SK-N-SH (cell line): ENCODE data around the gene P2RX4. TPM values are rescaled to one million over a fixed set of nuclear protein-coding genes. Genes with fewer than 3 reads are reported as not detected.

Experiments
- CTCF ChIA-PET: fragments of 300-600, 350-600 bp; formaldehyde crosslinking; extraction: SDS; loops from one replicate; lab custom pipeline; 2021; lab: Yijun Ruan, JAX
- POLR2A ChIA-PET: fragments of 350-600 bp; sonication (Branson Sonifier 250); formaldehyde crosslinking; extraction: SDS; loops from one replicate; lab custom pipeline; 2020; ENCODE audit warnings: antibody characterized with exemption, inconsistent platforms; lab: Yijun Ruan, JAX
- DNase-seq: peaks from one replicate; pipeline ENCODE4 v3.0.0; 2012
- H2AFZ ChIP-seq: fragments of 200-600 bp; sonication (generic); 2 replicates; pipeline ENCODE4 v1.8.1; 2016; ENCODE audit warnings: antibody characterized with exemption, mild to moderate bottlenecking, low read depth
- H3F3A ChIP-seq: fragments of 200-600 bp; sonication (generic); replicated peaks from 2 replicates; pipeline ENCODE3; 2016; ENCODE audit warnings: antibody characterized with exemption, mild to moderate bottlenecking; ENCODE audit not compliant: insufficient read depth
- H3K27ac ChIP-seq, 2 experiments: fragments of 200-500 bp in 1 of 2; fragments of 200-600 bp in 1 of 2; sonication (Bioruptor generic) in 1 of 2; sonication (generic), shearing (Covaris generic) in 1 of 2; 2 replicates each; pipeline versions ENCODE4 v1.5.1 to v1.6.1; 2014 to 2016; ENCODE audit warnings: low read depth in 2 of 2, inconsistent platforms in 1 of 2, low read length in 1 of 2, mild to moderate bottlenecking in 1 of 2, mixed read lengths in 1 of 2
- H3K27me3 ChIP-seq: fragments of 200-600 bp; sonication (generic), shearing (Covaris generic); 2 replicates; pipeline ENCODE4 v1.6.1; 2016; ENCODE audit warnings: mixed run types; ENCODE audit not compliant: insufficient read depth
- H3K36me3 ChIP-seq, 2 experiments: fragments of 200-500 bp in 1 of 2; fragments of 200-600 bp in 1 of 2; sonication (Bioruptor generic) in 1 of 2; sonication (generic) in 1 of 2; replicated peaks in 1 of 2; 2 replicates each; pipeline versions ENCODE3 to v1.5.1; 2014 to 2016; ENCODE audit warnings: low read length in 1 of 2, mild to moderate bottlenecking in 1 of 2; ENCODE audit not compliant: insufficient read depth in 2 of 2, control insufficient read depth in 1 of 2
- H3K4me1 ChIP-seq, 2 experiments: fragments of 200-500 bp in 1 of 2; fragments of 200-600 bp in 1 of 2; sonication (Bioruptor generic) in 1 of 2; sonication (generic), shearing (Covaris generic) in 1 of 2; 2 replicates each; pipeline versions ENCODE4 v1.5.1 to v1.6.1; 2014 to 2016; ENCODE audit warnings: low read depth in 1 of 2, low read length in 1 of 2, mixed run types in 1 of 2; ENCODE audit not compliant: insufficient read depth in 2 of 2, control insufficient read depth in 1 of 2
- H3K4me2 ChIP-seq: fragments of 200-600 bp; sonication (generic), shearing (Covaris generic); 2 replicates; pipeline ENCODE4 v1.6.1; 2017; ENCODE audit warnings: mixed run types
- H3K4me3 ChIP-seq, 2 experiments: fragments of 200-500 bp in 1 of 2; fragments of 200-600 bp in 1 of 2; sonication (Bioruptor generic) in 1 of 2; sonication (generic), shearing (Covaris generic) in 1 of 2; 2 replicates each; pipeline versions ENCODE4 v1.5.1 to v1.8.1; 2014 to 2016; ENCODE audit warnings: low read depth in 2 of 2, inconsistent platforms in 1 of 2, low read length in 1 of 2, mild to moderate bottlenecking in 1 of 2, mixed read lengths in 1 of 2, moderate library complexity in 1 of 2
- H3K79me2 ChIP-seq: fragments of 200-600 bp; sonication (generic); 2 replicates; pipeline ENCODE4 v1.8.1; 2017; ENCODE audit warnings: mild to moderate bottlenecking; ENCODE audit not compliant: insufficient read depth
- H3K9ac ChIP-seq: fragments of 200-600 bp; sonication (generic); 2 replicates; pipeline ENCODE4 v1.6.1; 2017; ENCODE audit warnings: mixed run types
- H3K9me2 ChIP-seq: fragments of 200-600 bp; sonication (generic); 2 replicates; pipeline ENCODE4 v1.6.1; 2017; ENCODE audit warnings: mixed run types
- H3K9me3 ChIP-seq: fragments of 200-600 bp; sonication (generic); 2 replicates; pipeline ENCODE4 v1.6.1; 2017; ENCODE audit warnings: mixed run types, mild to moderate bottlenecking, moderate library complexity
- H4K20me1 ChIP-seq: fragments of 200-600 bp; sonication (generic); 2 replicates; pipeline ENCODE4 v1.6.1; 2017; ENCODE audit warnings: mild to moderate bottlenecking, mixed run types; ENCODE audit not compliant: insufficient read depth
- ELF1 ChIP-seq: IDR thresholded peaks from 2 replicates; pipeline ENCODE4 v1.4.0; 2012
- EP300 ChIP-seq, 2 experiments: IDR thresholded peaks; 2 replicates each; pipeline versions ENCODE4 v1.4.0 to v1.6.1; 2012; ENCODE audit warnings: borderline replicate concordance in 1 of 2, low read depth in 1 of 2, low read length in 1 of 2
- FOXM1 ChIP-seq: IDR thresholded peaks from 2 replicates; pipeline ENCODE4 v1.4.0; 2012; ENCODE audit warnings: low read depth, mild to moderate bottlenecking
- GABPA ChIP-seq: IDR thresholded peaks from 2 replicates; pipeline ENCODE4 v1.4.0; 2012; ENCODE audit warnings: low read depth, mild to moderate bottlenecking
- GATA2 ChIP-seq: sonication (generic); formaldehyde crosslinking; IDR thresholded peaks from 2 replicates; pipeline ENCODE4 v1.5.0; 2020; ENCODE audit warnings: mild to moderate bottlenecking, missing genetic modification reagents
- JUND ChIP-seq: IDR thresholded peaks from 2 replicates; pipeline ENCODE4 v1.4.0; 2012
- NFIC ChIP-seq: IDR thresholded peaks from 2 replicates; pipeline ENCODE4 v1.4.0; 2012; ENCODE audit warnings: borderline replicate concordance
- NRF1 ChIP-seq: IDR thresholded peaks from 2 replicates; pipeline ENCODE4 v1.6.1; 2012; ENCODE audit warnings: low read depth, mild to moderate bottlenecking, low read length
- POLR2AphosphoS5 ChIP-seq: IDR thresholded peaks from 2 replicates; pipeline ENCODE4 v1.6.1; 2012; ENCODE audit warnings: low read depth, low read length
- RCOR1 ChIP-seq: fragments of 150-350 bp; IDR thresholded peaks from 2 replicates; pipeline ENCODE4 v1.6.1; 2017; ENCODE audit warnings: antibody characterized with exemption, low read length
- RFX5 ChIP-seq: IDR thresholded peaks from 2 replicates; pipeline ENCODE4 v1.6.1; 2012; ENCODE audit warnings: mild to moderate bottlenecking, improper control_type of control experiment, low read length
- SIN3A ChIP-seq: IDR thresholded peaks from 2 replicates; pipeline ENCODE4 v1.6.1; 2012; ENCODE audit warnings: low read depth, mild to moderate bottlenecking, low read length, moderate library complexity, borderline replicate concordance
- TCF12 ChIP-seq: IDR thresholded peaks from 2 replicates; pipeline ENCODE4 v1.4.0; 2012
- WGBS: methylation state at CpG from one replicate; pipeline ENCODE4 v1.1.6; 2017; ENCODE audit warnings: low lambda C conversion rate; 5-methylcytosine and 5-hydroxymethylcytosine counted together
- polyA plus RNA-seq, 3 experiments: library from polyadenylated mRNA; depleted of rRNA; stranded (reverse); fragments of >200 nt; gene quantifications; 2 replicates each; pipeline ENCODE4 v1.2.3, GENCODE V29; 2012
- TF ChIP-seq, protein P1 (sequence below): IDR thresholded peaks from 2 replicates; pipeline ENCODE4 v1.4.0; 2012; ENCODE audit warnings: low read depth, borderline replicate concordance
- TF ChIP-seq, protein P2 (sequence below): IDR thresholded peaks from 2 replicates; pipeline ENCODE4 v1.6.1; 2012; ENCODE audit warnings: mild to moderate bottlenecking, low read depth, low read length, moderate library complexity
- TF ChIP-seq, protein P3 (sequence below): IDR thresholded peaks from 2 replicates; pipeline ENCODE4 v1.4.0; 2012; ENCODE audit warnings: low read depth
- TF ChIP-seq, protein P4 (sequence below): fragments of 150-350 bp; IDR thresholded peaks from 2 replicates; pipeline ENCODE4 v1.6.1; 2016; ENCODE audit warnings: mild to moderate bottlenecking, low read depth, low read length
- TF ChIP-seq, protein P5 (sequence below): IDR thresholded peaks from 2 replicates; pipeline ENCODE4 v1.4.0; 2012; ENCODE audit warnings: low read depth, borderline replicate concordance
- TF ChIP-seq, protein P6 (sequence below): fragments of 200-600 bp; sonication (generic); IDR thresholded peaks from 2 replicates; pipeline ENCODE4 v1.6.1; 2017; ENCODE audit warnings: antibody characterized with exemption, mild to moderate bottlenecking, moderate library complexity
- TF ChIP-seq, protein P7 (sequence below): fragments of 150-350 bp; IDR thresholded peaks from 2 replicates; pipeline ENCODE4 v1.6.1; 2017; ENCODE audit warnings: antibody characterized with exemption, low read length, low read depth, borderline replicate concordance

Gene P2RX4
- polyA plus RNA-seq, 1 of the 3 experiments (the other 2 are of a cell fraction), result 32.2 TPM

DNA sequence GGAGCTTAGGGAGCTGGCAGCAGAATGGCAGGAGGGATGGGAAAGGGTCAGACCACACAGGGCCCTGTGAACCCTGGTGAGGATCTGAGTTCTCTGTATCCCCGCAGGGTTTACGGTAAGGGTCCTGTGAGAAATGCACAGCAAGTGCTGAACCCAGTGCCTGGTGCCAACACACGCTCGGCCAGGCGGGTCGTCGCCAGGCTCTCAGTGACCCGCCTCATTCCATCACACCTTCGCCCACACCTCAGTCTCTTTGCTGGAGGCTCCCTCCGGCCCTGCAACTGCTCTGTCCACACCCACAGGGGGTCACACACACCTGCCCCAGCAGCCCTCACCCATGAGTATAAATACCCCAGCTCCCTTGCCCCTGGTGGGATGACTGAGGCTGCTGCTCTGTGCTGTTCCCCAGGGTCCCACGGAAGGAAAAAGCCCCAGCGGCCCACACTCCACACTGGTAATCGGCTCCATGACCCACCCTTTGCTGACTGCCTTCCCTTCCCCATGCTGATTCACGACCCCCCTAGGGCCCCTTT lies 63.5 kb downstream of the P2RX4 start (continued):
- TF ChIP-seq, protein P1, sequence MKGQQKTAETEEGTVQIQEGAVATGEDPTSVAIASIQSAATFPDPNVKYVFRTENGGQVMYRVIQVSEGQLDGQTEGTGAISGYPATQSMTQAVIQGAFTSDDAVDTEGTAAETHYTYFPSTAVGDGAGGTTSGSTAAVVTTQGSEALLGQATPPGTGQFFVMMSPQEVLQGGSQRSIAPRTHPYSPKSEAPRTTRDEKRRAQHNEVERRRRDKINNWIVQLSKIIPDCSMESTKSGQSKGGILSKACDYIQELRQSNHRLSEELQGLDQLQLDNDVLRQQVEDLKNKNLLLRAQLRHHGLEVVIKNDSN, result no peak

DNA sequence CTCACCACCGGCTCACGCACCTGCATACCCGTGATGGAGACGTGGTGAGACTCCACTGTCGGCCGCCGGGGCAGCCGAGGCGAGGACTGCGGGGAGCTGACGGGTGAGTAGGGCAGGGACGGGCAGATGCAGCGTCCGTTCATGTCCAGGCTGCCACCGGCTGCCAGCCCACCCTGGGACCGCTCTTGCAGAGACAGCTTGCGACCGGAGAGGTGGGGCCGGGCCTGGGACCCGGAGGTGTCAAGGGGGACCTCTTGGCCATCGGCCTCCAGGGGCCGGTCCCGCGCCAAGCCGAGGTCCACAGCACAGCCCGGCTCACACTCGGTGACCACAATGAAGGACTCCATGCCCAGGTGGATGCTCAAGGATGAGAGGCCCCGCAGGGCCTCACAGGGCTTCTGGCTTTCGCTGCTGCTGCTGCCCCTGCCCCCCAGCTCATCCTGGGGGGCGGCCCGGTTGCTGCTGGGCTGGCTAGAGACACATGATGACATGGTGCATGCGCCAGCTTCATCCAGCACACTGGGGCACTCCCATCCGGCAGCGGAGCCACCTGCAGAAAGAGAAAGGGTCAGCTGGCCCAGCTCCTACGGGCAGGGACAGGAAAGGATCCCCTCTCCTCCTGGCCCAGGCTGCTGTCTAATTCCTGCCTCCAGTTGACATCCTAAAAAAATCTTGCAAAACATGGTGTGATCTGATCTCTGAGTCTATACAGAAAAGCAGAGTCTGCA lies 64.3 kb downstream of the P2RX4 start:
- Histone ChIP-seq H3F3A (peaks cover 4% of the 10 kb centered on the region), H2AFZ (no peak overlapping the region), H3K9ac (no peak overlapping the region), H3K4me1 (peaks cover 4 to 8% of the 10 kb centered on the region in 2 experiments; a peak in 2 of 4 replicates), H4K20me1 (peaks cover 4% of the 10 kb centered on the region; the same call in 1 of the 2 replicates), H3K4me2 (no peak overlapping the region), H3K9me3 (no peaks in the 10 kb centered on the region), H3K9me2 (no peaks in the 10 kb centered on the region), H3K79me2 (peaks cover 17% of the 10 kb centered on the region; the same call in 1 of the 2 replicates), H3K4me3 (no peak overlapping the region), H3K36me3 (peaks cover 2 to 16% of the 10 kb centered on the region in 2 experiments), H3K27ac (no peak overlapping the region), H3K27me3 (no peaks in the 10 kb centered on the region)
- DNase-seq, result no peak
- CTCF ChIA-PET, result interaction anchor here (1.1 to 1.5 kb wide), 3 partner anchors 20 to 26 kb away, joined by 3 to 4 read pairs (median 3); partner anchors contain the start of gene CAMKK2
- WGBS, result 95% methylated on average over 25 of the region's 35 CpGs
- POLR2A ChIA-PET, result no interaction called here
- TF ChIP-seq JUND (no peak), ELF1 (no peak), EP300 (IDR thresholded peaks at IDR 0.05; ENCODE audit: borderline replicate concordance in 1 of 2, low read depth in 1 of 2, low read length in 1 of 2) (no peak), RCOR1 (no peak), SIN3A (no peak), GABPA (no peak), TCF12 (no peak), GATA2 (CRISPR knock-in tag) (no peak), POLR2AphosphoS5 (no peak), NFIC (no peak), RFX5 (no peak), FOXM1 (no peak), NRF1 (no peak)
- TF ChIP-seq, protein P2, sequence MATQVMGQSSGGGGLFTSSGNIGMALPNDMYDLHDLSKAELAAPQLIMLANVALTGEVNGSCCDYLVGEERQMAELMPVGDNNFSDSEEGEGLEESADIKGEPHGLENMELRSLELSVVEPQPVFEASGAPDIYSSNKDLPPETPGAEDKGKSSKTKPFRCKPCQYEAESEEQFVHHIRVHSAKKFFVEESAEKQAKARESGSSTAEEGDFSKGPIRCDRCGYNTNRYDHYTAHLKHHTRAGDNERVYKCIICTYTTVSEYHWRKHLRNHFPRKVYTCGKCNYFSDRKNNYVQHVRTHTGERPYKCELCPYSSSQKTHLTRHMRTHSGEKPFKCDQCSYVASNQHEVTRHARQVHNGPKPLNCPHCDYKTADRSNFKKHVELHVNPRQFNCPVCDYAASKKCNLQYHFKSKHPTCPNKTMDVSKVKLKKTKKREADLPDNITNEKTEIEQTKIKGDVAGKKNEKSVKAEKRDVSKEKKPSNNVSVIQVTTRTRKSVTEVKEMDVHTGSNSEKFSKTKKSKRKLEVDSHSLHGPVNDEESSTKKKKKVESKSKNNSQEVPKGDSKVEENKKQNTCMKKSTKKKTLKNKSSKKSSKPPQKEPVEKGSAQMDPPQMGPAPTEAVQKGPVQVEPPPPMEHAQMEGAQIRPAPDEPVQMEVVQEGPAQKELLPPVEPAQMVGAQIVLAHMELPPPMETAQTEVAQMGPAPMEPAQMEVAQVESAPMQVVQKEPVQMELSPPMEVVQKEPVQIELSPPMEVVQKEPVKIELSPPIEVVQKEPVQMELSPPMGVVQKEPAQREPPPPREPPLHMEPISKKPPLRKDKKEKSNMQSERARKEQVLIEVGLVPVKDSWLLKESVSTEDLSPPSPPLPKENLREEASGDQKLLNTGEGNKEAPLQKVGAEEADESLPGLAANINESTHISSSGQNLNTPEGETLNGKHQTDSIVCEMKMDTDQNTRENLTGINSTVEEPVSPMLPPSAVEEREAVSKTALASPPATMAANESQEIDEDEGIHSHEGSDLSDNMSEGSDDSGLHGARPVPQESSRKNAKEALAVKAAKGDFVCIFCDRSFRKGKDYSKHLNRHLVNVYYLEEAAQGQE, result no peak
- TF ChIP-seq, protein P3, sequence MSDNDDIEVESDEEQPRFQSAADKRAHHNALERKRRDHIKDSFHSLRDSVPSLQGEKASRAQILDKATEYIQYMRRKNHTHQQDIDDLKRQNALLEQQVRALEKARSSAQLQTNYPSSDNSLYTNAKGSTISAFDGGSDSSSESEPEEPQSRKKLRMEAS, result no peak
- TF ChIP-seq, protein P4, sequence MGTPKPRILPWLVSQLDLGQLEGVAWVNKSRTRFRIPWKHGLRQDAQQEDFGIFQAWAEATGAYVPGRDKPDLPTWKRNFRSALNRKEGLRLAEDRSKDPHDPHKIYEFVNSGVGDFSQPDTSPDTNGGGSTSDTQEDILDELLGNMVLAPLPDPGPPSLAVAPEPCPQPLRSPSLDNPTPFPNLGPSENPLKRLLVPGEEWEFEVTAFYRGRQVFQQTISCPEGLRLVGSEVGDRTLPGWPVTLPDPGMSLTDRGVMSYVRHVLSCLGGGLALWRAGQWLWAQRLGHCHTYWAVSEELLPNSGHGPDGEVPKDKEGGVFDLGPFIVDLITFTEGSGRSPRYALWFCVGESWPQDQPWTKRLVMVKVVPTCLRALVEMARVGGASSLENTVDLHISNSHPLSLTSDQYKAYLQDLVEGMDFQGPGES, result no peak
- TF ChIP-seq, protein P5, sequence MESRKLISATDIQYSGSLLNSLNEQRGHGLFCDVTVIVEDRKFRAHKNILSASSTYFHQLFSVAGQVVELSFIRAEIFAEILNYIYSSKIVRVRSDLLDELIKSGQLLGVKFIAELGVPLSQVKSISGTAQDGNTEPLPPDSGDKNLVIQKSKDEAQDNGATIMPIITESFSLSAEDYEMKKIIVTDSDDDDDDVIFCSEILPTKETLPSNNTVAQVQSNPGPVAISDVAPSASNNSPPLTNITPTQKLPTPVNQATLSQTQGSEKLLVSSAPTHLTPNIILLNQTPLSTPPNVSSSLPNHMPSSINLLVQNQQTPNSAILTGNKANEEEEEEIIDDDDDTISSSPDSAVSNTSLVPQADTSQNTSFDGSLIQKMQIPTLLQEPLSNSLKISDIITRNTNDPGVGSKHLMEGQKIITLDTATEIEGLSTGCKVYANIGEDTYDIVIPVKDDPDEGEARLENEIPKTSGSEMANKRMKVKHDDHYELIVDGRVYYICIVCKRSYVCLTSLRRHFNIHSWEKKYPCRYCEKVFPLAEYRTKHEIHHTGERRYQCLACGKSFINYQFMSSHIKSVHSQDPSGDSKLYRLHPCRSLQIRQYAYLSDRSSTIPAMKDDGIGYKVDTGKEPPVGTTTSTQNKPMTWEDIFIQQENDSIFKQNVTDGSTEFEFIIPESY, result no peak
- TF ChIP-seq, protein P6, sequence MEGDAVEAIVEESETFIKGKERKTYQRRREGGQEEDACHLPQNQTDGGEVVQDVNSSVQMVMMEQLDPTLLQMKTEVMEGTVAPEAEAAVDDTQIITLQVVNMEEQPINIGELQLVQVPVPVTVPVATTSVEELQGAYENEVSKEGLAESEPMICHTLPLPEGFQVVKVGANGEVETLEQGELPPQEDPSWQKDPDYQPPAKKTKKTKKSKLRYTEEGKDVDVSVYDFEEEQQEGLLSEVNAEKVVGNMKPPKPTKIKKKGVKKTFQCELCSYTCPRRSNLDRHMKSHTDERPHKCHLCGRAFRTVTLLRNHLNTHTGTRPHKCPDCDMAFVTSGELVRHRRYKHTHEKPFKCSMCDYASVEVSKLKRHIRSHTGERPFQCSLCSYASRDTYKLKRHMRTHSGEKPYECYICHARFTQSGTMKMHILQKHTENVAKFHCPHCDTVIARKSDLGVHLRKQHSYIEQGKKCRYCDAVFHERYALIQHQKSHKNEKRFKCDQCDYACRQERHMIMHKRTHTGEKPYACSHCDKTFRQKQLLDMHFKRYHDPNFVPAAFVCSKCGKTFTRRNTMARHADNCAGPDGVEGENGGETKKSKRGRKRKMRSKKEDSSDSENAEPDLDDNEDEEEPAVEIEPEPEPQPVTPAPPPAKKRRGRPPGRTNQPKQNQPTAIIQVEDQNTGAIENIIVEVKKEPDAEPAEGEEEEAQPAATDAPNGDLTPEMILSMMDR, result no peak
- TF ChIP-seq, protein P7, sequence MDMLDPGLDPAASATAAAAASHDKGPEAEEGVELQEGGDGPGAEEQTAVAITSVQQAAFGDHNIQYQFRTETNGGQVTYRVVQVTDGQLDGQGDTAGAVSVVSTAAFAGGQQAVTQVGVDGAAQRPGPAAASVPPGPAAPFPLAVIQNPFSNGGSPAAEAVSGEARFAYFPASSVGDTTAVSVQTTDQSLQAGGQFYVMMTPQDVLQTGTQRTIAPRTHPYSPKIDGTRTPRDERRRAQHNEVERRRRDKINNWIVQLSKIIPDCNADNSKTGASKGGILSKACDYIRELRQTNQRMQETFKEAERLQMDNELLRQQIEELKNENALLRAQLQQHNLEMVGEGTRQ, result no peak
